IMR-90 (cell line): Measurements from ENCODE around the gene CDH13. TPM values are rescaled to one million over a fixed set of nuclear protein-coding genes. Genes with fewer than 3 reads are reported as not detected.

Experiments used
- ATAC-seq: fragments of 200-7000 bp; cut with Tn5 transposase; 2 replicates; pipeline ENCODE4 v1.9.1; 2020; ENCODE audit warnings: low read depth, mild to moderate bottlenecking, moderate library complexity
- BruUV-seq: library from RNA; stranded (reverse); fragments of 400-500 nt; replicated peaks from 2 replicates; lab custom pipeline; 2021; lab: Mats Ljungman, UMichigan
- CTCF ChIA-PET: fragments of 300-600 bp; formaldehyde crosslinking; extraction: SDS; loops from one replicate; lab custom pipeline; 2021; ENCODE audit warnings: antibody characterized with exemption; lab: Yijun Ruan, JAX
- POLR2A ChIA-PET: fragments of 300-600 bp; sonication (Branson Sonifier 250); formaldehyde crosslinking; loops from one replicate; lab custom pipeline; 2022; ENCODE audit warnings: antibody characterized with exemption; ENCODE audit not compliant: unreplicated experiment; lab: Charles Lee
- DNase-seq: peaks from one replicate; pipeline ENCODE4 v3.0.0; 2013
- H2AFZ ChIP-seq: replicated peaks from 2 replicates; pipeline ENCODE3; 2013; ENCODE audit warnings: low read length, mild to moderate bottlenecking; ENCODE audit not compliant: poor library complexity
- H2AK5ac ChIP-seq: 2 replicates; pipeline ENCODE4 v1.6.1; 2013; ENCODE audit warnings: low read depth, low read length, inconsistent platforms
- H2AK9ac ChIP-seq: replicated peaks from 2 replicates; pipeline ENCODE3; 2013; ENCODE audit warnings: mild to moderate bottlenecking, low read depth, low read length, moderate library complexity; ENCODE audit not compliant: poor library complexity
- H2BK120ac ChIP-seq: 2 replicates; pipeline ENCODE4 v1.6.1; 2013; ENCODE audit warnings: low read depth, low read length, inconsistent platforms
- H2BK15ac ChIP-seq: 3 replicates; pipeline ENCODE4 v1.6.1; 2013; ENCODE audit warnings: low read depth, low read length, inconsistent platforms
- H2BK20ac ChIP-seq: 2 replicates; pipeline ENCODE4 v1.6.1; 2013; ENCODE audit warnings: low read depth, mild to moderate bottlenecking, inconsistent platforms, low read length, moderate library complexity
- H2BK5ac ChIP-seq: 2 replicates; pipeline ENCODE4 v1.6.1; 2013; ENCODE audit warnings: mild to moderate bottlenecking, low read depth, low read length, inconsistent platforms; ENCODE audit not compliant: poor library complexity, severe bottlenecking
- H3K14ac ChIP-seq: replicated peaks from 2 replicates; pipeline ENCODE4 v1.6.1; 2013; ENCODE audit warnings: low read depth, low read length, inconsistent platforms
- H3K18ac ChIP-seq: 2 replicates; pipeline ENCODE4 v1.6.1; 2013; ENCODE audit warnings: low read depth, low read length, control low read depth
- H3K23ac ChIP-seq: 2 replicates; pipeline ENCODE4 v1.6.1; 2013; ENCODE audit warnings: low read depth, low read length, inconsistent platforms
- H3K27ac ChIP-seq: 2 replicates; pipeline ENCODE4 v1.5.1; 2013; ENCODE audit warnings: mild to moderate bottlenecking, control low read depth, low read length; ENCODE audit not compliant: insufficient read depth
- H3K27me3 ChIP-seq: 2 replicates; pipeline ENCODE4 v1.6.1; 2013; ENCODE audit warnings: low read length; ENCODE audit not compliant: control insufficient read depth, insufficient read depth
- H3K36me3 ChIP-seq: 2 replicates; pipeline ENCODE4 v1.6.1; 2013; ENCODE audit warnings: low read length, mixed read lengths; ENCODE audit not compliant: control insufficient read depth, insufficient read depth
- H3K4ac ChIP-seq: 2 replicates; pipeline ENCODE4 v1.6.1; 2013; ENCODE audit warnings: low read depth, low read length, inconsistent platforms
- H3K4me1 ChIP-seq: 2 replicates; pipeline ENCODE4 v1.6.1; 2013; ENCODE audit warnings: low read length, mixed read lengths; ENCODE audit not compliant: control insufficient read depth, insufficient read depth
- H3K4me2 ChIP-seq: 2 replicates; pipeline ENCODE4 v1.6.1; 2013; ENCODE audit warnings: low read depth, mild to moderate bottlenecking, control low read depth, low read length, moderate library complexity
- H3K4me3 ChIP-seq: 2 replicates; pipeline ENCODE4 v1.5.1; 2013; ENCODE audit warnings: low read depth, mild to moderate bottlenecking, control low read depth, low read length, moderate library complexity; ENCODE audit not compliant: insufficient read depth
- H3K56ac ChIP-seq: 2 replicates; pipeline ENCODE4 v1.6.1; 2013; ENCODE audit warnings: low read length, inconsistent platforms; ENCODE audit not compliant: insufficient read depth; ENCODE audit errors: extremely low read depth
- H3K79me1 ChIP-seq, 2 experiments: 2 replicates each; pipeline ENCODE4 v1.6.1; 2013; ENCODE audit warnings: low read length in 2 of 2, inconsistent platforms in 1 of 2, low read depth in 1 of 2
- H3K9ac ChIP-seq: 2 replicates; pipeline ENCODE4 v1.6.1; 2013; ENCODE audit warnings: low read depth, low read length, control low read depth
- H3K9me1 ChIP-seq: 2 replicates; pipeline ENCODE4 v1.6.1; 2013; ENCODE audit warnings: low read length, inconsistent platforms; ENCODE audit not compliant: insufficient read depth
- H3K9me3 ChIP-seq: 2 replicates; pipeline ENCODE4 v1.6.1; 2013; ENCODE audit warnings: low read length; ENCODE audit not compliant: control insufficient read depth, insufficient read depth
- H4K20me1 ChIP-seq: 2 replicates; pipeline ENCODE4 v1.6.1; 2013; ENCODE audit warnings: low read length, inconsistent platforms; ENCODE audit not compliant: insufficient read depth
- H4K5ac ChIP-seq: 2 replicates; pipeline ENCODE4 v1.6.1; 2013; ENCODE audit warnings: mild to moderate bottlenecking, low read depth, low read length, control low read depth
- H4K8ac ChIP-seq, 2 experiments: 2 replicates each; pipeline ENCODE4 v1.6.1; 2013; ENCODE audit warnings: low read depth in 2 of 2, low read length in 2 of 2, control low read depth in 1 of 2, inconsistent platforms in 1 of 2
- H4K91ac ChIP-seq: 2 replicates; pipeline ENCODE4 v1.6.1; 2013; ENCODE audit warnings: low read depth, low read length, inconsistent platforms; ENCODE audit not compliant: insufficient read depth
- BHLHE40 ChIP-seq: fragments of 150-350 bp; IDR thresholded peaks from 2 replicates; pipeline ENCODE4 v1.6.1; 2016; ENCODE audit warnings: mild to moderate bottlenecking, low read depth, low read length
- CEBPB ChIP-seq: IDR thresholded peaks from 2 replicates; pipeline ENCODE4 v1.6.1; 2012; ENCODE audit warnings: low read depth, low read length, improper control_type of control experiment
- CHD1 ChIP-seq: IDR thresholded peaks from 2 replicates; pipeline ENCODE4 v1.6.1; 2012; ENCODE audit warnings: low read depth, low read length, improper control_type of control experiment
- FOS ChIP-seq: fragments of 150-350 bp; IDR thresholded peaks from 2 replicates; pipeline ENCODE4 v1.6.1; 2016; ENCODE audit warnings: low read depth, low read length
- MAFK ChIP-seq: IDR thresholded peaks from 2 replicates; pipeline ENCODE4 v1.6.1; 2012; ENCODE audit warnings: low read depth, low read length, improper control_type of control experiment
- MAZ ChIP-seq: IDR thresholded peaks from 2 replicates; pipeline ENCODE4 v1.6.1; 2012; ENCODE audit warnings: low read depth, mild to moderate bottlenecking, low read length, improper control_type of control experiment, moderate library complexity, borderline replicate concordance
- MXI1 ChIP-seq: IDR thresholded peaks from 2 replicates; pipeline ENCODE4 v1.6.1; 2012; ENCODE audit warnings: low read depth, mild to moderate bottlenecking, low read length, moderate library complexity, borderline replicate concordance
- NFE2L2 ChIP-seq: fragments of 150-350 bp; IDR thresholded peaks from 2 replicates; pipeline ENCODE4 v1.6.1; 2016; ENCODE audit warnings: low read depth, mild to moderate bottlenecking, low read length
- POLR2A ChIP-seq: IDR thresholded peaks from 2 replicates; pipeline ENCODE4 v1.6.1; 2012; ENCODE audit warnings: mild to moderate bottlenecking, low read depth, low read length
- RAD21 ChIP-seq: IDR thresholded peaks from 2 replicates; pipeline ENCODE4 v1.6.1; 2012; ENCODE audit warnings: low read length, improper control_type of control experiment
- RCOR1 ChIP-seq: IDR thresholded peaks from 2 replicates; pipeline ENCODE4 v1.6.1; 2012; ENCODE audit warnings: mild to moderate bottlenecking, low read length, improper control_type of control experiment; ENCODE audit not compliant: insufficient replicate concordance
- RFX5 ChIP-seq: IDR thresholded peaks from 2 replicates; pipeline ENCODE4 v1.8.0; 2012; ENCODE audit warnings: low read depth, mild to moderate bottlenecking, low read length, moderate library complexity
- SMC3 ChIP-seq: fragments of 150-350 bp; IDR thresholded peaks from 2 replicates; pipeline ENCODE4 v1.6.1; 2016; ENCODE audit warnings: low read depth, mild to moderate bottlenecking, antibody characterized with exemption, low read length, moderate library complexity
- WGBS, 2 experiments: methylation state at CpG; one replicate each; pipeline versions ENCODE4 v1.1.5 to v1.1.7; 2013; ENCODE audit warnings: missing lambda C conversion rate in 2 of 2; ENCODE audit not compliant: insufficient read length in 1 of 2; ENCODE audit errors: extremely low coverage in 2 of 2; 5-methylcytosine and 5-hydroxymethylcytosine counted together
- dilution Hi-C: fragments of 300-500 bp; cut with HindIII; formaldehyde crosslinking; loops from one replicate; pipeline ENCODE4 v1.14.3; 2018; ENCODE audit warnings: low sequenced_read_pairs; ENCODE audit not compliant: unreplicated experiment
- in situ Hi-C: fragments of 300-500 bp; cut with MboI; formaldehyde crosslinking; loops from 3 replicates; pipeline ENCODE4 v1.14.3; 2019; ENCODE audit warnings: low sequenced_read_pairs, inconsistent platforms, mixed read lengths
- intact Hi-C: fragments of 100-400 bp; cut with micrococcal nuclease; formaldehyde crosslinking; loops from 2 replicates; pipeline ENCODE4 v1.10.0; 2022
- polyA plus RNA-seq, 3 experiments: library from polyadenylated mRNA; depleted of rRNA; stranded (reverse); fragments of >200 nt; gene quantifications; 2 replicates each; pipeline ENCODE4 v1.2.3, GENCODE V29; 2012; ENCODE audit warnings: low replicate concordance in 1 of 3
- total RNA-seq: library from RNA; depleted of rRNA; stranded (reverse); fragments of >200 nt; gene quantifications from 2 replicates; pipeline ENCODE4 v1.2.3, GENCODE V29; 2012
- TF ChIP-seq, protein P1 (sequence below): conservative IDR thresholded peaks from 2 replicates; pipeline ENCODE4 v1.5.1; 2012; ENCODE audit warnings: mild to moderate bottlenecking, low read depth, low read length, improper control_type of control experiment
- TF ChIP-seq, protein P2 (sequence below): fragments of 150-350 bp; IDR thresholded peaks from 2 replicates; pipeline ENCODE4 v1.6.1; 2016; ENCODE audit warnings: low read depth, mild to moderate bottlenecking, low read length, moderate library complexity, borderline replicate concordance

Gene CDH13
- total and polyA plus RNA-seq, 2 of the 4 experiments (the other 2 are of a cell fraction), result 61.6 to 74.7 TPM

DNA sequence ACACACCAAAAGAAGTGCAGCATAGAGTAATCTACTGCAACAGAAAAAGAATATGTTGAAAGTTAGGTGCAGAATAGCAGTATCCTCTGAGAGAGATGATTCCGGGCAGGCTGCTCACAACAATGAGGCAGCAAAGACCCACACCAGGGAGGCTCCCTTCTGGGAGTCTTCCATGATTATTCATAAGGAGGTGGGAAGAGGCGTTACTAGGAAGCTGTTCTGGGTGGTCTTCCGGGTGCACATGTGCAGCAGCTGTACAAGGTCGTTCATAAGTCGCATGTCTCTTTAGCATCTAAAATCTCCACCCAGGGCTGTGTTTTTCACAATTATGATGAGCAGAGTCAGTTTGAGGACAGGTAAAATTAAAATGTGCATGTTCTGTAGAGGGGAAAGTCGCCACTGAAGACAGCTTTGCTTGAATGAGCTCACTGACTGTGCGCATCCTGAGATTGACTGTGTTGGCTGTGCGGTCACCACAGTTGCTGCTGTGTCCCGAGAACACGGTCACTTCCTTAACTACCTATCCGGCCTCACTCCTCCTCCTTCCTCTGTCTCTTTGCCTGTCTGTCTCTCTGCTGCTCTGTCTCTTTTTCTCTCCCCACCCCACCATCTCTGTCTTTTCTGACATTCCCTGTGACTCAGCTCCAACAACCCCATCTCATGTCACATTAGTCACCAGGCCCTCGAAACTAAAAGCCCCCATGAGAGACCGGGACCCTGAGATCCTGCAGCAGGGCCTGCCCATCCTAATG, 1055.5 kb downstream of the CDH13 start:
- Histone ChIP-seq H3K4me1 (no peaks in the 10 kb centered on the region), H2BK120ac (no peak overlapping the region), H3K56ac (no peak overlapping the region), H3K27ac (no peak overlapping the region), H3K4me2 (no peak overlapping the region), H3K14ac (no peak overlapping the region), H3K9ac (no peak overlapping the region), H2BK20ac (no peak overlapping the region), H4K8ac (no peak overlapping the region), H3K9me1 (peaks cover 3% of the 10 kb centered on the region; the same call in 1 of the 2 replicates), H3K4me3 (no peak overlapping the region), H3K9me3 (no peaks in the 10 kb centered on the region; the same call in 1 of the 2 replicates), H3K4ac (no peak overlapping the region), H2BK15ac (no peak overlapping the region), H2BK5ac (no peak overlapping the region), H4K5ac (no peak overlapping the region), H3K36me3 (no peaks in the 10 kb centered on the region), H3K79me1 (no peaks in the 10 kb centered on the region), H2AK5ac (no peak overlapping the region), H4K20me1 (no peaks in the 10 kb centered on the region), H3K27me3 (peaks cover 5% of the 10 kb centered on the region; the same call in 1 of the 2 replicates), H4K91ac (no peak overlapping the region), H2AK9ac (no peak overlapping the region), H3K23ac (no peak overlapping the region), H2AFZ (peak overlapping the region; percentile 5), H3K18ac (no peak overlapping the region)
- in situ Hi-C loops, result no loop called here
- intact Hi-C loops, result no loop called here
- ChIA-PET POLR2A (no interaction called here), CTCF (no interaction called here)
- WGBS, 2 experiments, result 63% methylated on average over 7 of the region's 13 CpGs; no CpG with 5 or more reads in 1 of the 2 experiments
- dilution Hi-C loops, result no loop called here
- ATAC-seq, result no peak
- BruUV-seq, result no TSS peak
- DNase-seq, result no peak
- no peak for TF ChIP-seq SMC3
- TF ChIP-seq RAD21, result no peak
- no peak for TF ChIP-seq RCOR1
- TF ChIP-seq RFX5, result no peak
- TF ChIP-seq MXI1, result no peak
- no peak for TF ChIP-seq MAFK
- TF ChIP-seq MAZ, result no peak
- TF ChIP-seq CEBPB, result no peak
- TF ChIP-seq FOS, result no peak
- TF ChIP-seq POLR2A, result no peak
- TF ChIP-seq, protein P1, sequence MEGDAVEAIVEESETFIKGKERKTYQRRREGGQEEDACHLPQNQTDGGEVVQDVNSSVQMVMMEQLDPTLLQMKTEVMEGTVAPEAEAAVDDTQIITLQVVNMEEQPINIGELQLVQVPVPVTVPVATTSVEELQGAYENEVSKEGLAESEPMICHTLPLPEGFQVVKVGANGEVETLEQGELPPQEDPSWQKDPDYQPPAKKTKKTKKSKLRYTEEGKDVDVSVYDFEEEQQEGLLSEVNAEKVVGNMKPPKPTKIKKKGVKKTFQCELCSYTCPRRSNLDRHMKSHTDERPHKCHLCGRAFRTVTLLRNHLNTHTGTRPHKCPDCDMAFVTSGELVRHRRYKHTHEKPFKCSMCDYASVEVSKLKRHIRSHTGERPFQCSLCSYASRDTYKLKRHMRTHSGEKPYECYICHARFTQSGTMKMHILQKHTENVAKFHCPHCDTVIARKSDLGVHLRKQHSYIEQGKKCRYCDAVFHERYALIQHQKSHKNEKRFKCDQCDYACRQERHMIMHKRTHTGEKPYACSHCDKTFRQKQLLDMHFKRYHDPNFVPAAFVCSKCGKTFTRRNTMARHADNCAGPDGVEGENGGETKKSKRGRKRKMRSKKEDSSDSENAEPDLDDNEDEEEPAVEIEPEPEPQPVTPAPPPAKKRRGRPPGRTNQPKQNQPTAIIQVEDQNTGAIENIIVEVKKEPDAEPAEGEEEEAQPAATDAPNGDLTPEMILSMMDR, result no peak
- TF ChIP-seq BHLHE40, result no peak
- TF ChIP-seq CHD1, result no peak
- TF ChIP-seq, protein P2, sequence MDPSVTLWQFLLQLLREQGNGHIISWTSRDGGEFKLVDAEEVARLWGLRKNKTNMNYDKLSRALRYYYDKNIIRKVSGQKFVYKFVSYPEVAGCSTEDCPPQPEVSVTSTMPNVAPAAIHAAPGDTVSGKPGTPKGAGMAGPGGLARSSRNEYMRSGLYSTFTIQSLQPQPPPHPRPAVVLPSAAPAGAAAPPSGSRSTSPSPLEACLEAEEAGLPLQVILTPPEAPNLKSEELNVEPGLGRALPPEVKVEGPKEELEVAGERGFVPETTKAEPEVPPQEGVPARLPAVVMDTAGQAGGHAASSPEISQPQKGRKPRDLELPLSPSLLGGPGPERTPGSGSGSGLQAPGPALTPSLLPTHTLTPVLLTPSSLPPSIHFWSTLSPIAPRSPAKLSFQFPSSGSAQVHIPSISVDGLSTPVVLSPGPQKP, result no peak
- no peak for TF ChIP-seq NFE2L2
